SH-SY5Y (cell line): ENCODE measurements around the gene ZFP36L1.

Experiments
- GATA2 ChIP-seq: IDR thresholded peaks from 2 replicates; pipeline ENCODE4 v1.6.1; 2011; ENCODE audit warnings: mild to moderate bottlenecking, low read depth, low read length
- GATA3 ChIP-seq: IDR thresholded peaks from 2 replicates; pipeline ENCODE4 v1.6.1; 2011; ENCODE audit warnings: low read depth, mild to moderate bottlenecking, low read length, moderate library complexity

GRCh38 chr14:68823434-68824206 lies 30.8 kb upstream of the ZFP36L1 start:
- TF ChIP-seq GATA2 = no peak
- TF ChIP-seq GATA3 = no peak
